ENCODE data around the gene SF3A2. TPM values are rescaled to one million over a fixed set of nuclear protein-coding genes. Genes with fewer than 3 reads are reported as not detected.

The SF3A2 gene
- total RNA-seq, 1 donor from 2014 or later = 107 TPM

DNA sequence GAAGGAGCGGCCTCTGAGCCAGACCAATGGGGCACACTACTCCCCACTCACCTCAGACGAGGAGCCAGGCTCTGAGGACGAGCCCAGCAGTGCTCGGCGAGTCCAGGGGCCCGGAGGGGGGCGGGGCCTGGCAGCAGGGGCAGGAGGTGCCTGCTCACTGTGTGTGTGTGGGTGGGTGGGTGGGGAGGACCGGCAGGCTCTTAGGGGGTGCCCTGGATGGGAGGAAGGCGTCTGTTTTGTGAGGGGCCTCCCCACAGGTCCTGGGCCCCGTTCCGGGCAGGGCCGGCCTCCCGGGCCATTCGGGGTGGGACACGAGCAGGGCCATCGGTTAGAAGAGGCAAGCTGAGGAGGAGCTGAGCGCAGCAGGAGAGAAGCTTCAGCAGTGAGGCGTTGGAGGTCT is 13.2 kb upstream of the SF3A2 start:
- ChIA-PET CTCF (interaction anchor here (1.1 kb wide), 1 partner anchor 67 kb away, joined by 3 read pairs; no protein-coding TSS in a partner anchor), POLR2A (interaction anchor here (0.6 to 1.1 kb wide), 7 partner anchors 36 to 401 kb away, joined by 3 to 5 read pairs (median 4); no protein-coding TSS in a partner anchor)

DNA sequence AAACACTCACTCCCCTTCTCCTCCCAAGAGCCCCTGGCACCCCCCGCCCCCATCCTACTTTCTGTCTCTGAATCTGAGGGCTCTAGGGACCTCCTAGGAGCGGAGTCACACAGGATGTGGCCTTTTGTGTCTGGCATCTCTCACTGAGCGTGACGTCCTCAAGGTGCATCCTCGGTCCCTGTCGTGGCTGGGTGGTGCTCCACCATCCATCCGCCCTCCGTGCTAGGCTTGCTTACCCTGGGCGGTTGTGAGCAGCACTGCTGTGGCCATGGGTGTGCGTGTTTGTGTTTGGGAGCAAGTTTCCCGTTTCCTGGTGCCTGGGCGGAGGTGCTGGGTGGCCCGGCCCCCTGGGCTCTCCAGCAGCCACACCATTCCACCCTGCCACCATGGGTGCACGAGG is 12.7 kb upstream of the SF3A2 start:
- H3K4me1 Mint-ChIP-seq = peaks cover 37% of the 10 kb centered on the region
- H3K36me3 Mint-ChIP-seq (ENCODE audit: low read depth) = peaks cover 71% of the 10 kb centered on the region
- no peaks in the 10 kb centered on the region for H3K27me3 Mint-ChIP-seq
- peak; percentile 89 for ATAC-seq (ENCODE audit: low read depth)
- CTCF ChIA-PET = no interaction called here
- POLR2A ChIA-PET = interaction anchor here (0.6 to 1.1 kb wide), 3 partner anchors 53 to 182 kb away, joined by 3 to 5 read pairs (median 5); no protein-coding TSS in a partner anchor
- peak; percentile 67 for DNase-seq
- H3K9me3 Mint-ChIP-seq = no peaks in the 10 kb centered on the region
- intact Hi-C loops (cut with micrococcal nuclease) = loop anchor here (1.0 kb wide), 2 partner anchors 55 to 68 kb away; no protein-coding TSS in a partner anchor
- H3K27ac Mint-ChIP-seq = peak overlapping the region; percentile 87
- TF ChIP-seq, protein P1, sequence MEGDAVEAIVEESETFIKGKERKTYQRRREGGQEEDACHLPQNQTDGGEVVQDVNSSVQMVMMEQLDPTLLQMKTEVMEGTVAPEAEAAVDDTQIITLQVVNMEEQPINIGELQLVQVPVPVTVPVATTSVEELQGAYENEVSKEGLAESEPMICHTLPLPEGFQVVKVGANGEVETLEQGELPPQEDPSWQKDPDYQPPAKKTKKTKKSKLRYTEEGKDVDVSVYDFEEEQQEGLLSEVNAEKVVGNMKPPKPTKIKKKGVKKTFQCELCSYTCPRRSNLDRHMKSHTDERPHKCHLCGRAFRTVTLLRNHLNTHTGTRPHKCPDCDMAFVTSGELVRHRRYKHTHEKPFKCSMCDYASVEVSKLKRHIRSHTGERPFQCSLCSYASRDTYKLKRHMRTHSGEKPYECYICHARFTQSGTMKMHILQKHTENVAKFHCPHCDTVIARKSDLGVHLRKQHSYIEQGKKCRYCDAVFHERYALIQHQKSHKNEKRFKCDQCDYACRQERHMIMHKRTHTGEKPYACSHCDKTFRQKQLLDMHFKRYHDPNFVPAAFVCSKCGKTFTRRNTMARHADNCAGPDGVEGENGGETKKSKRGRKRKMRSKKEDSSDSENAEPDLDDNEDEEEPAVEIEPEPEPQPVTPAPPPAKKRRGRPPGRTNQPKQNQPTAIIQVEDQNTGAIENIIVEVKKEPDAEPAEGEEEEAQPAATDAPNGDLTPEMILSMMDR (IDR thresholded peaks at IDR 0.05) = no peak
- peak overlapping the region; percentile 48 for H3K4me3 Mint-ChIP-seq

More for the DNA sequence above, 13.2 kb upstream of the SF3A2 start:
- Mint-ChIP-seq H3K4me1 (peaks cover 35% of the 10 kb centered on the region), H3K9me3 (no peaks in the 10 kb centered on the region), H3K36me3 (ENCODE audit: low read depth) (peaks cover 70% of the 10 kb centered on the region), H3K27ac (peak overlapping the region; percentile 87), H3K27me3 (no peaks in the 10 kb centered on the region), H3K4me3 (peak overlapping the region; percentile 48)
- ATAC-seq (ENCODE audit: low read depth) (no peak), DNase-seq (no peak)
- intact Hi-C loops (cut with micrococcal nuclease) = no loop called here
- TF ChIP-seq, protein P1 (IDR thresholded peaks at IDR 0.05) = no peak

DNA sequence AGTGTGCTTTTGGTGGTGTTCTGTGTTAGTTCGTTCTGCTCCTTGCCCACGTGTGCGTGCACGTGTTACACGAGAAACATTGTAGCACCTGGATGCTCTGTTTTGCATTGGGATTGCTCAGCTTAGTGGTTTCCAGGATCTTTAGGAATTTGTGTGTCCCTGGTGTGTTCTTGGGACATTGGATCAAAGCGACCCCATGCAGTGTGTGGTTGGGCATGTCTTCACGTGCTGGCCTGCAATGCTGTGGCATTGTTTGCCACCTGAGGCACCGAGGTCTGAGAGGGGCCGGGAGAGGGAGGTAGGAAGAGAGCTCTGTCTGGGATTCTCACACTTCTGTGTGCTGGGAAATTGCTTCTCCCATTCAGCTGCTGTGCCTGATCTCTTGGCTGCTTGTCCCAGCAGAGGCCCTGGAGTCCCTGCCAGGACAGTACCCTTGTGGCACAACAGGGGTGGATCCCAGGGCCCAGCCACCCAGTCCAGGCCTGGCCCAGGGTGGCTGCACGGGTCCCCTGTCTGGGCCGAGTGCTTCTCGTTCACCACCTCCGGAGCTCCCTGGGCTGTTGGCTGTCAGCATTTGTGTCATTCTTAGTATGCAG is 11.8 kb upstream of the SF3A2 start:
- Mint-ChIP-seq H3K27ac (peak overlapping the region; percentile 87), H3K36me3 (ENCODE audit: low read depth) (peaks cover 67% of the 10 kb centered on the region), H3K4me3 (no peak overlapping the region), H3K27me3 (no peaks in the 10 kb centered on the region), H3K9me3 (no peaks in the 10 kb centered on the region), H3K4me1 (peaks cover 42% of the 10 kb centered on the region)
- intact Hi-C loops (cut with micrococcal nuclease) = loop anchor here (1.0 kb wide), 2 partner anchors 56 to 69 kb away; no protein-coding TSS in a partner anchor
- no peak for DNase-seq
- ChIA-PET POLR2A (no interaction called here), CTCF (interaction anchor here (0.8 to 1.2 kb wide), 3 partner anchors 11 to 412 kb away, joined by 3 read pairs; partner anchors contain the start of gene PLEKHJ1)
- TF ChIP-seq, protein P1 (IDR thresholded peaks at IDR 0.05) = no peak
- ATAC-seq (ENCODE audit: low read depth) = no peak

DNA sequence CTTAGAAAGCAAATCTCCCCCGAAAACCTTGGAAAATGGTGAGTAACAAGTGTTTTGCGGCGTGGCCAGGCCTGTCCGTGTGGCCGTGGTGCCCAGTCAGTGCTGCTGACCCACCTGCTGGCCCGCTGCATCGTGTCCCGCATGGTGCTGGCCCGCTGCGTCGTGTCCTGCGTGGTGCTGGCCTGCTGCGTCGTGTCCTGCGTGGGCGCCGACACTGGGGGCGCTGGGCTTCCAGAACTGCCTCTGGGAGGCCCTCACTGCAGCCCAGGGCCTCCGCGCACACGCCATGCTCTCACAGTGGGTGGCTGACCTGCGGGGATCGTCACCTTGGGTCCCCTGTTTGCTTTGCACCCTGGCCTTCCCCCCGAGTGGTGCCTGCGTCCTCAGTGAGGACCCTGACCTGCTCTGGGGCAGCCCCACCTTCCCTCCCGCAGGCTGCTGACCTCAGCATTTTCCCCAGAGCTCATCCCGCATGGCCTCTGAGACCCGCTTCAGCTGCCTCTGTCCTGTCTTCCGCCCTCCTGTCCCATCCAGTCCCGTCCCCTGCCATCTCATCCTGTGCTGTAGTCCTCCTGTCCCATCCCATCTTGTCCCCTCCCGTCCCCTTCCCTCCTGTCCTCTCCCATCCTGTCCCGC is 11.1 kb upstream of the SF3A2 start:
- no peak for ATAC-seq (ENCODE audit: low read depth)
- no peaks in the 10 kb centered on the region for H3K9me3 Mint-ChIP-seq
- intact Hi-C loops (cut with micrococcal nuclease) = no loop called here
- H3K4me1 Mint-ChIP-seq = peaks cover 42% of the 10 kb centered on the region
- ChIA-PET CTCF (interaction anchor here (0.8 to 1.3 kb wide), 4 partner anchors 10 to 412 kb away, joined by 3 read pairs; partner anchors contain the start of gene PLEKHJ1), POLR2A (no interaction called here)
- H3K36me3 Mint-ChIP-seq (ENCODE audit: low read depth) = peaks cover 67% of the 10 kb centered on the region
- no peak for DNase-seq
- H3K4me3 Mint-ChIP-seq = no peak overlapping the region
- no peak overlapping the region for H3K27ac Mint-ChIP-seq
- no peaks in the 10 kb centered on the region for H3K27me3 Mint-ChIP-seq
- TF ChIP-seq, protein P1 (IDR thresholded peaks at IDR 0.05) = no peak

Data from activated B cell treated with CpG ODN at 0.5 μM for 24 hours (primary cell).